ENCODE results near the gene MEOX2.

MEOX2 gene

GRCh38 chr7:15680446-15680845 is 6.0 kb downstream of the MEOX2 start:
- DNase-seq: no peak

- no peak for DNase-seq
Measured at GRCh38 chr7:15679306-15679705, 7.2 kb downstream of the MEOX2 start.

DNA sequence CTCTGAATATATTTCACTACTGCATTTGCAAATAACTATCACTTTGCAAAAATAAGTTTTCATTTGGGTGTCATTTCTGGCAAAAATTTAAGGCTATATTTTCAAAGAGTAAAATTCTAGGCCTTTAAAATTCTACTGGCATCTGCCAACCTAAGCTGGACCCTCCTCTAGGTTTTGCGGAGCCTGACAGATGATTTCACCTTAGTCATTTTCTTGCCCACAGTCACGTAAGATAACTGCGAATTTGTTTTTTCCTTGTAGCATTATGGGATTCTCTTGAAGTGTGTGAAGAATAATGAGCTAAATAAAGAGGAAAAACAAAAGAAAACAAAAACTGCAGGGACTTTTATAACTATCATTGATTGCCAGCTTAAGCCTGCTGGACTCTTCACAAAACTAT is 7.8 kb downstream of the MEOX2 start:
- no peak for DNase-seq

GRCh38 chr7:15675379-15675778 is 11.1 kb downstream of the MEOX2 start:
- DNase-seq: no peak

DNA sequence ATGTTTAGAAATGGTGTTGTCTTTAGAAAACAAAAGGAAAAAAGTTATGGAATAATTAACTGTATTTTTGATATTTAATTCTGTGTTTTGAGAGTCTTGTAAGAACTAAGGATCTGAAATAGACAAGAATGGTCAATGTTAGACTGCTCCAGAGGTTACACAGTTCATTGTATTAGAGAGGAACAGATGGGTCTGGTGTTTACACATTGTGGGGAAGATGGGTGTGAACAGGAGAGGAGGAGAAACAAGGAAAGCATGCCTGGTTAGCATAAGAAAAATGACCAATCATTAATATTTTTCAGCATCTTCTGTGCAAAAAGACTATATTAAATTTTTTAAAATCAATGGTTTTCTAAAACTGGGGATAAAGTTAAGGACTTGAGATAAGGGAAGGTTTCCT is 11.9 kb downstream of the MEOX2 start:
- DNase-seq: no peak

- DNase-seq: no peak
Measured at GRCh38 chr7:15669443-15670090, 16.9 kb downstream of the MEOX2 start.

DNA sequence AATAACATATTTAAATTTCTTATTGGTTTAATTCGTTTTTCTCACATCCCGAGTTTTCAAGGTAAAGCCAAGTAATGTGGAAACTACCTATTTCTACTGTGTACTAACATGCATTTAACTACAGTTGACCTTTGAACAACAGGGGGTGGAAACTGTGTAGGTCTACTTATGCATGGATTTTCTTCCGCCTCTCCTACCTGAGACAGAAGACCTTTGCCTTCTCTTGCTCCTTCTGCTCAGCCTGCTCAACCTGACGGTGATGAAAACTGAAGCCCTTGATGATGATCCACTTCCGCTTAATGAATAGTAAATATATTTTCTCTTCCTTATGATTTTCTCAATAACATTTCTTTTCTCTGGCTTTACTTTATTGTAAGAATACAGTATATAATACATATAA is 18.5 kb downstream of the MEOX2 start:
- no peak for DNase-seq

DNA sequence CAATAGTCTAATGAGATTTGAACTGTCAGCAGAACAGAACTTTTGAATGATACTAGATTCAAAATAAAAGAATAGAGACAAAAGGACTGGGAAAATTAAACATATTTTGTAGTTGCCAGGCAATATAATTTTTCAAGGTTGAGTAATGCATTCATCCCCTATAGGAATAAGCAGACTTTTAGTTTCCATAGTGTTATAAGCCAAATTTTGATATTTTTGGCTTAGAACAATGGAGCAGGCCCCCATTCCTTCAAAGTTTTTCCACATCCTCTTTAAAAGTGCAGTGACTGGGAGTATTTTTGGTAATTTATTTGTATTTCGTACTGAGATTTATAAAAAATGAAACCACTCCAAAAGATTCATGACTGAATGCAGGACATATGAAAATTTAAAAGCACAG is 24.0 kb downstream of the MEOX2 start:
- DNase-seq: no peak

DNA sequence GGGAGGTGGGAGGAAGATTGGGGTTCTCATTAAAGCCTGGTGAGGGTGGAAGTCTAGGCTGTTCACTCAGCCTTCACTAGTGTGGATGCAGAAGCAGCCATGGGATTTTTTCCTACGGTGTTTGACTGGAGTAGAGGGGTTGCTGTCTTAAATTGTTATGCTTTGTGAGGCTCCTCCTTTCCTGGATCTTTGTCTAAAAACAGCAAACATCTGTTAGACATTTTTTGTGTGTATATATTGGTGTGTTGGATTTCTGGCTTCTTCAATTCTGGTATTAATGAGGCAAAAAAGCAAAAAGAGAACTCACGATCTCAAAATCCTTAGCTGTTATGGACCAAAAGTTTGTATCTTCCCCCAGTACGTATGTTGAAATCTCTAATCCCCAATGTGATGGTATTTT is 28.2 kb downstream of the MEOX2 start:
- DNase-seq: no peak

DNA sequence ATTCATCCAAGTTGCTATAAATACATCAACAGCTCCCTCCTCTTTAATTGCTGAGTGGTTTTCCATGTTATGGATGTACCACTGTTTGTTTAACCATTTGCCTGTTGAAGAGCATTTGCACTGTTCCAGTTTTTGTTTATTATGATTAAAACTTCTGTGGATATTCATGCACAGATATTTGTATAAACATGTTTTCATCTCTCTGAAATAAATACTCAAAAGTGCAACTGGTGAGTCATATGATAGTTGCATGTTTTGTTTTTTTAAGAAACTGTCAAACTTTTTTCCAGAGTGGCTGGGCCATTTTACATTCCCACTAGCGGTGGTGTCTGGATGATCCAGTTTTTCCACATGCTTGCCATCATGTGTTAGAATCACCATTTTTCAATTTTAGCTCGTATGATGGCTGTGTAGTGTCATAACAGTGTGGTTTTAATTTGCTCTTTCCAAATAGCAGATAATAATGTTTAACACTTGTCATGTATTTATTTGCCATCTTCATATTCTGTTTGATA is 33.6 kb downstream of the MEOX2 start:
- no peak for DNase-seq

DNA sequence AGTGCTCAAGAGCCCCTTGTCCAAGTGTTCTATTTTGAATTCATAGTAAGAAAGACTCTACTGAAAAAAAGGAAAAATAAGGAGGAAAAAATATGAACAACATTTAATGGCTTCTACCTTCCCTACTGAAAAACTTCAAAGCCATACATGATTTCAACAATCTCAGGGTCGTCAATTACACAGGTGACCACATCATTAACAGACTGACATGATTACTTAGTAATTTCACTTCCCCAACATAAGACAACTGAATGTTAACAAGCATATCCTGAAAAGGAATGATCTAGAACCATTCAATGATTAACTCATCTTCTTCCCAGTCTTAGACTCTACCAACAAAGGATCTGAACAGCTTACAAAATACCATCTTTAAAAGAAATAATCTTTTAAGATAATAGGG is 34.8 kb downstream of the MEOX2 start:
- no peak for DNase-seq

GRCh38 chr7:15650787-15651186 is 35.7 kb downstream of the MEOX2 start:
- no peak for DNase-seq

DNA sequence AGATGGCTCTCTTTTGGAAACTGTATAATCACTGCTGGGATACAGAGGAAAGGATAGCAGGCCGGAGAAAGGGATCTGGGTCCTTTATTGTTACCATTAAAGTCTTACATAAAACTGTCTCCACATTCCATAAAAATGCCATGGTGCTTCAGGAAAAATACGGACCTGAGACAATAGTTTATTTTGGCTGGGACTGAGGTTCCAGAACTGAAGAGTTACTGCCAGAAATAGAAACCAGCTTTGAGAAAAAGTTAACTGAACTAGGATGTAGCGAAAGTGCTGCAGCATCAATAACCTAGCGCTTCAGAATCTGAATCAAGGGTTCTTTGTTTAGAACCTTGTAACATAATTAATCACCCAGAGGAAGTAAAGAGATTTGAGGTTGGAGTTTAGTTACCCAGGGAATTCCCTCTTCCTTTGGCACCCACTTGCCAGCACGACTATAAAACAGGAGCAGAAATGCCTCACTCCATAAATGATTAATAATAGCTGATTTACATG is 38.0 kb downstream of the MEOX2 start:
- no peak for DNase-seq

DNA sequence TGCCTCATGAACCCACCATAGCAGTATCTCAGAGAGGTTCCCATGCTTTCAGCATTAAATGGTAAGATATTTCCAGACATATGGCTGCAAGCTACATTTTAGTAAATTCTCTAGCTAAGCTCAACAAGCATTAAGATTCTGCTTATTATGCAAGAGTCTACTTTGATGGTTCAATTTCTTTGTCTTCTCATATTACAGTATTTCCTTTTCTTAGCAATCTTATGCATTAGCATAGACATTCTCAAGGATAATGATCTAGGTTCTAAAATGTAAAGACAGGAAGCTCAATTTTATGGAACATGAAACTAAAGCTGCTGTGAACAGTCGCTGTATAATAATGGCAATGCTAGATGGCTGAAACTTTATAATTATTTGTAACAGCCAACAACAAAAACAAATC is 39.2 kb downstream of the MEOX2 start:
- DNase-seq: no peak

DNA sequence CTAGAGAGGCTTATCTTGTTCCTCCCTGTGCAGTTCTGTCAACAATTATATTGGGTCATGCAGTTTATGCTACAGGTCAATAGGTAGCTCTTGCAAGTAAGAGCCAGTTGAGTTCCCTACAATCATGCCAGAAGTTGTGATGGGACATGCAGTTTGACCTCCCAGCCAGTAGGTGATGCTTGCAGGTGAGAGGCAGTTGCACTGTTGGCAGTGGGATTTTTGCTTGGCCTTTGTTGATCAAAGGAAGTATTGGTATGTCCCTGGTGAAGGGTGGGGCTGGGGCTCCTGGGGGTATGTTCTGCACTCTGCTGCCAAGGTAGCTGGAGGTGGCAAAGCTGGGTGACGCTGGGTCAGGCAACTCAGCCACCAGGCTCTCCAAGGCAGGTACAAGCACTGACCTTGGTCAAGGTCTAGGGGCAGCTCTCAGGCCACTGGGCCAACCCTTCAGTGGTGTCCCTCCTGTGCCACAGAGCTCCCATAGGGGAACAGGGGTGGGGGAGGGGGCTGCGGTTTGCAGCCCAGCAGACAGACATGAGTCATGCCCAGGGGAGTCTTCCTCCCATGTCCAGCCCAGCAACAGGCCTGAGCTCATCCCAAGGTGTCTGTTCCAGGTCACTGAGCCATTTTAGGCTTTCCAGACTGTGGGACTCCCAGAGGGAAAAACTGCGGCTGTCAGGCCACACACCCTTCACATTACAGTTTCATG is 43.3 kb downstream of the MEOX2 start:
- no peak for DNase-seq

- DNase-seq: no peak
Measured at GRCh38 chr7:15628876-15629275, 57.6 kb downstream of the MEOX2 start.

DNA sequence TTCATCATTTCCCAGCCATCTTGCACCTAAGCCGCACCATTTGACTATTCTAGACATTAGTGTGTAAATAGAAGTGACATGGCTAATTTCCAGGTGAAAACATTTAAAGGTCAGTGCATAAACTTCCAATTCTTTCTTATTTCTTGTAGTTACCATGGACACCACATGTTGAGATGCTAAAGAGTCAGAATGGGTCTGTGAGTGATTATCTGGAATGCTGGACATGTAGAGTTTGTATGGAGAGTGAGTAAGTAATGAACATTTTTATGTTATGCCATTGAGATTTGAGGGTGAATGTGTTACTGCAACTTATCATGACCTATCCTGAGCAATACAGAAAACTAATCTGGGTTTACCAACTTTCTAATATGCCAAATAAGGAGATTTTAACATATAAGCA is 60.4 kb downstream of the MEOX2 start:
- DNase-seq: no peak

DNA sequence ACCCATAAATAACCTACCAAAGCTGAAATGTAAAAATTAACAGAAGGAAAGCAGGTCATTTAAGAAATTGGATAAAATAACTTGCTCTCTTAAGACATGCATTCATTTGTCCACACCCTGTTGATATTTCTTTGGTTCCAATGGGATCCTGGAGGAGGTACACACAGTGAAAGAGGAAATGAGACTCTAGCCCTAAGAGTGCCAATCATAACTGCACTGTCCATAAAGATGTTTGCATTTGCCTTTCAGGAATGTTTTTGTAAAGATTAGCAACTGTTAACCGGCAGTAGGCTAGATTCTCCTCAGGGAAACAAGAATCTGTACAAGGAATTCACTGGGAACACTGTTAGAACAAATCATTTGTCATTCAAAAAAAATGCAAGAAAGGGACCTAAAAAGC is 61.0 kb downstream of the MEOX2 start:
- DNase-seq: no peak

- no peak for DNase-seq
Measured at GRCh38 chr7:15621468-15621867, 65.0 kb downstream of the MEOX2 start.

- DNase-seq: no peak
Measured at GRCh38 chr7:15620491-15621185, 65.8 kb downstream of the MEOX2 start.

- DNase-seq: no peak
Measured at GRCh38 chr7:15618275-15618674, 68.2 kb downstream of the MEOX2 start.

GRCh38 chr7:15612205-15612604 is 74.3 kb downstream of the MEOX2 start:
- no peak for DNase-seq

GRCh38 chr7:15610503-15610902 is 76.0 kb downstream of the MEOX2 start:
- no peak for DNase-seq

- DNase-seq: no peak
Measured at GRCh38 chr7:15609287-15609686, 77.2 kb downstream of the MEOX2 start.
